Cardiac fibroblast (primary cell): ENCODE results near the gene SLC35F6.
A peak's percentile ranks its signal among the peaks of the same experiment; 100 is the strongest.
"Not testable (repeated sequence)": the region's sequence is repeated elsewhere in the genome, so short reads cannot be mapped to it uniquely, and the experiment has no call there.

ENCODE experiments used
- DNase-seq, 2 donors: peaks; one replicate each; pipeline versions ENCODE4 v3.0.0 to v3.0.0-alpha.2; 2010; ENCODE audit warnings: low read depth in 2 of 2
- H3K4me3 ChIP-seq, 2 donors: replicated peaks in 1 of 2; 1 replicate in 1 of 2; 2 replicates in 1 of 2; pipeline ENCODE4 v1.5.1; 2011; ENCODE audit warnings: low read depth in 2 of 2, low read length in 2 of 2, mild to moderate bottlenecking in 2 of 2, moderate library complexity in 1 of 2
- TF ChIP-seq, protein P1 (sequence below): IDR thresholded peaks from one replicate; pipeline ENCODE4 v1.5.1; 2011; ENCODE audit warnings: low read depth, mild to moderate bottlenecking, low read length, inconsistent platforms

SLC35F6 gene

DNA sequence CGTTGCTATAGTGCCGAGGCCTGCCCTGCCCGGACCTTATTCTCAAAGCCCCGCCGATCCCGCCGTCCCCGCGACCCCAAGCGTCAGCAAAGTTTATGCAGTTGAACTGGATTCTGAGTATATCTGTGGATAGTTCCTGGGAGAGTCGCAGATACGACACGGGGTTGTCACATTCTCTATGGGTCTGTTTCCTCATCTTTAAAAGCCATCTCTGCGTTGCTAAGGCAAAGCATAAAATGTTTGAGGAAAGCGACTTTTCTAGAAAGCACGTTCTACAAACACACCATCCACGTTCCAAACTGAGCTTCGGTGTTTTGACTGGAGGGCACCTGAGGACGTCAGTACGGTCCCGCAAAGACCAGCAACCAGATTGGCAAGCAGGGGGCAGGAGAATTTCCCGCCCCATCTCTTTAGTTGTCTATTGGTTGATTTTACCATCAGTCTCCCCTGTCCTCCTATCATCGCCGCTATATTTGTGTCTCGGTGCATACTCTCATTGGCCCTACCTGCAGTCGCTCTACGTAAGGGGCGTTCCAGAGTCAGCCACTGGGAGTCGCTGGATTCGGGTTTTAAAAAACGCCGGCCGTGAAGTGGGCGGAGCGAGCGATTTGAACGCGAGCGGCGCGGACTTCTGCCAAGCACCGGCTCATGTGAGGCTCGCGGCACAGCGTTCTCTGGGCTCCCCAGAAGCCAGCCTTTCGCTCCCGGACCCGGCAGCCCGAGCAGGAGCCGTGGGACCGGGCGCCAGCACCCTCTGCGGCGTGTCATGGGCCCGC is 21.5 kb downstream of the SLC35F6 start, which contains the start of gene CENPA:
Gene CENPA, plus strand, starts transcription at position 626 of the 776 bp plus-strand sequence. Its CDS starts 141 bp downstream, at position 767.
- peak within 1 kb of the TSS; percentile 81 to 95 for H3K4me3 ChIP-seq
- TF ChIP-seq, protein P1, sequence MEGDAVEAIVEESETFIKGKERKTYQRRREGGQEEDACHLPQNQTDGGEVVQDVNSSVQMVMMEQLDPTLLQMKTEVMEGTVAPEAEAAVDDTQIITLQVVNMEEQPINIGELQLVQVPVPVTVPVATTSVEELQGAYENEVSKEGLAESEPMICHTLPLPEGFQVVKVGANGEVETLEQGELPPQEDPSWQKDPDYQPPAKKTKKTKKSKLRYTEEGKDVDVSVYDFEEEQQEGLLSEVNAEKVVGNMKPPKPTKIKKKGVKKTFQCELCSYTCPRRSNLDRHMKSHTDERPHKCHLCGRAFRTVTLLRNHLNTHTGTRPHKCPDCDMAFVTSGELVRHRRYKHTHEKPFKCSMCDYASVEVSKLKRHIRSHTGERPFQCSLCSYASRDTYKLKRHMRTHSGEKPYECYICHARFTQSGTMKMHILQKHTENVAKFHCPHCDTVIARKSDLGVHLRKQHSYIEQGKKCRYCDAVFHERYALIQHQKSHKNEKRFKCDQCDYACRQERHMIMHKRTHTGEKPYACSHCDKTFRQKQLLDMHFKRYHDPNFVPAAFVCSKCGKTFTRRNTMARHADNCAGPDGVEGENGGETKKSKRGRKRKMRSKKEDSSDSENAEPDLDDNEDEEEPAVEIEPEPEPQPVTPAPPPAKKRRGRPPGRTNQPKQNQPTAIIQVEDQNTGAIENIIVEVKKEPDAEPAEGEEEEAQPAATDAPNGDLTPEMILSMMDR = no peak

DNA sequence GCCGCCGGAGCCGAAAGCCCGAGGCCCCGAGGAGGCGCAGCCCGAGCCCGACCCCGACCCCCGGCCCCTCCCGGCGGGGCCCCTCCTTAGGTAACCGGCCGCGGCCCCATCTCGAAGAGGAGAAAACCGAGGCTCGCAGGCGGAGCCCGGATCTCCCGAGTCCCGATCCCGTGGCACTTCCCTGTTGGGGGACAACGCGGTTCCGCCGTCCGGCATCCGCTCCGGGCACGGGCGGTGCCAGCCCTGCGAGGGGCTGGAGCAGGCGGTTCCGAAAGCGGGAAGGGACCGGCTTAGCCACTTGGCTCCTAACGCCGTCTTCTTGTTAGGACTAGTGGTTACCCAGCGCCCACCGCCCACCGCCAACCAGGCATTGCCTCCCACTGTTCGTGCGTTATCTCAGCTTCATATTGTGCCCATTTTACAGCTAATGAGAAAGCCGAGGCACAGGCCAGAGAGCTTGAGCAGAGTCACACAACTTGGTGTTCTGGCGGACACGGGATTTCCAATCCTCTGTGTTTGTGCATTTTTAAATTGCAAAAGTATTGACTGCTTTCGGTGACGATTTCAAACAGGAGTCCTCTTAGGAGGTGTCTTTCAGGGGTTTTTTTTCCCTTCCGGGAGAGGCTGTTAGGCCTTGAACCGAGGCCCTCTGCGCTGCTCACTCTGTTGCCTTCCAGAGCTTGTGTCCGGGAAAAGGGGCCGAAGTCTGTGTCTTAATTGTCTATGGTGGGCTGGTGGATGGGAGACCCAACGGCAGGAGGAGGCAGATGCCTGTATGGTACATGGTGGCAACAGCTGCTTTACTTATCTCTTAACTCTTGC is 22.3 kb downstream of the SLC35F6 start:
- TF ChIP-seq, protein P1 = no peak
- peak overlapping the region; percentile 81 to 95 for H3K4me3 ChIP-seq
- DNase-seq = no peak

More for the DNA sequence above, 21.5 kb downstream of the SLC35F6 start, which contains the start of gene CENPA:
- DNase-seq = peak; percentile 100

DNA sequence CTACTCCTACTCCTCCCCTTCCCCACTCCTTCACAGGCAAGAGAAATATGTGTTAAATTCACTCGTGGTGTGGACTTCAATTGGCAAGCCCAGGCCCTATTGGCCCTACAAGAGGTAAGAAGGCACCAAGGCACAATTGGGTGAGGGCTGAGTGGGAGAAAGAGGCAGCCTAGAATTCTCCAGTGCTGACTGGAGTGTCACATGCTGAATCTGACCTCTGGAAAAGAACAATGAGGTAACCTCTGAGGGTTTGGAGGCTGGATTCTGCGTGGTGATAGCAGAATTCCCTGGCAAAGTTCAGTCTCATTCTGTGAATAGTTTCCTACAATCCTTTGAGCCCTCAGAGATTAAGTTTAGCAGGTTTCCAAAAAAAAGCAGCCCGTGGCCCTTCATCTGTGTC is 28.6 kb downstream of the SLC35F6 start:
- no peak overlapping the region for H3K4me3 ChIP-seq
- TF ChIP-seq, protein P1 = no peak
- DNase-seq = peak; percentile 26 to 53

DNA sequence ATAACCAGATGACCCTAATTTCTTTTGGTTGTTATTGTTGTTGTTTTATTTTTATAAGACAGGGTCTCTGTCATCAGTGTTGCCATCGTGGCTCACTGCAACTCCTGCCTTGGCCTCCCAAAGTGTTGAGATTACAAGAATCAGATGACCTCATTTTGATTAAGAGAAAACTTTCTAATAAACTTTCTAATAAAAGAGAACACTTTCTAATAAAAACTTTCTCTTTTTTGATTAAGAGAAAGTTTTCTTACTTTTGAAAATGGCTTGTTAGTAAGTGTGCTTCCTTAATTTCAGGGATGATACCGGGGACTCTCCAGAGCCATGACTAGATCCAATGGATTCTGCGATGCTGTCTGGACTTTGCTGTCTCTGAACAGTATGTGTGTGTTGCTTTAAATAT is 29.4 kb downstream of the SLC35F6 start:
- TF ChIP-seq, protein P1 = no peak
- H3K4me3 ChIP-seq = no peak overlapping the region
- DNase-seq = no peak

DNA sequence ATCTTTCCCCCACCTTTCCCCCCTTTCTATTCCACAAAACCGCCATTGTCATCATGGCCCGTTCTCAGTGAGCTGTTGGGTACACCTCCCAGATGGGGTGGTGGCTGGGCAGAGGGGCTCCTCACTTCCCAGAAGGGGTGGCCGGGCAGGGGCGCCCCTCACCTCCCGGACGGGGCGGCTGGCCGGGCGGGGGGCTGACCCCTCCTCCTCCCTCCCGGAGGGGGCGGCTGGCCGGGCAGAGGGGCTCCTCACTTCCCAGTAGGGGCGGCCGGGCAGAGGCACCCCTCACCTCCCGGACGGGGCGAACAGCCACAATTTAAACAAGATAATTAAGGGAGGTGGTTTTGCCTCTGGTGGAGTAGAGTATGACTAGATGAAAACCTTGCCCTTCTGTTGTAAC is 31.1 kb downstream of the SLC35F6 start:
- H3K4me3 ChIP-seq, DNase-seq: not testable (repeated sequence)

DNA sequence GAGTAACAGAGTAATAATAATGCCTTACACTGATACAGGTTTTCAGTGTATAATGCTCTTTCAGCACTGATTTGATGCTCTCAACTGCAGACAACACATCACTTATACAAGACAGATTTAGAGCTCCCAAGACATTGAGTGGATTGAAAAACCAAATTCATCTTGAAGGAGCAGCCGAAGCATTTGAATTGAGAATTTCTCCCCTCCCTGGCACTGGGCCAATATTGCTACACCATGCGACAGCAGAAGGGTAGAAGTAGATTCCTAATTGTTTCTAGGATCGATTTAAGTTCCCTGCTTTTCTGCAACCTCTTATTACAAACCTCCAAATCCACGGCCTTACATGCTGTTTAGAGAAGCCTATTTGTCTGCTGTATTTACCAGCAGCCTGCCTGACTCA is 37.2 kb downstream of the SLC35F6 start:
- no peak overlapping the region for H3K4me3 ChIP-seq
- TF ChIP-seq, protein P1 = no peak
- DNase-seq = no peak

DNA sequence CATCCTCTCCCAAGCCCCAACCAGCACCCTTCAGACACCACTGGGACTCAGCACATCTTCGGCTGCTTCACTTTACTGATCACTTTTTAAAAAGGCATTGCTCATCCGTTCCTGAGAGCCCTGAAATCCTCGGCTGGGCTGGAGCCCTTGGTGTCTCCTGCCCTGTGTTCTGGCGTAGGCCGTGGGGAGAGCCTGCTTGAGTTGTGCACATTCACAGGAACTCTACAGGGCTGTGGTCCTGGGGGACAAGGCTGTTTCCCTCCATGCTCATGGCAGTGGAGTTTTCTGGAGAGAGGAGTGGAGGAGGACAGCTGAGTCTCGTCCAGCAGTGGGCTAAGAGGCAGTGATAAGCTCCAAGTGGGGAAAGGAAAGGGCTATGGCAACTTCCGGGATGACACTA is 37.7 kb downstream of the SLC35F6 start:
- TF ChIP-seq, protein P1 = no peak
- no peak for DNase-seq
- H3K4me3 ChIP-seq = no peak overlapping the region
